Measurements from ENCODE around the gene RNMT.

DNA sequence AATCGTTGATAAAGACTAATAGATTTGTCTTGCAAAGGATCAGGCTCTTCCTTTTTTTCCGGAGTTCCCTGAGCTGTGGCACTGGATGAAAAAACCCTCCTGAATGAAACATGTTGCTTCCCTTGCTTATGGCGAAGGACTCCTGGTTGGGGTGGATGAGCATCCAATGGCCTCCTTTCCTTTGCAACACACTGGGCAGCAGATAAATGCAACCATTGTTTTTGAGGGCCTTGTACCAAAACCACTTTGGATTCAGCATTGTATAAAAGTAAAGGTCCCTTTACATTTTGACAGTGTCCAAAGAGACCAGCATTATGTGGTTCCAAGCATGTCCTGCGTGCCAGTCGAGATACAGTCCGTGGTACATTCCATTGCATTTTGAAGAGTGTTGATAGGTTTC is 44.8 kb upstream of the RNMT start:
- TF ChIP-seq GATA3 (IDR thresholded peaks at IDR 0.05; ENCODE audit: low read depth, low read length) (no peak), GATA2 (IDR thresholded peaks at IDR 0.05; ENCODE audit: low read depth, low read length) (no peak)

Measured in SH-SY5Y (cell line).